ENCODE measurements around the gene GNG5. TPM values are rescaled to one million over a fixed set of nuclear protein-coding genes. Genes with fewer than 3 reads are reported as not detected.
"Not testable (repeated sequence)": the region's sequence is repeated elsewhere in the genome, so short reads cannot be mapped to it uniquely, and the experiment has no call there.

The GNG5 gene
- polyA plus RNA-seq (ENCODE audit: insufficient read length in 12 of 12), result 100 to 1,000 TPM in 11 of 12 donors, not detected in 1; 156 to 226 (median 195) TPM
- long read RNA-seq, donor 1, transcript GNG5-201 (3 exons, 920 nt), result major isoform, 251 of 260 reads
- long read RNA-seq, donor 1, partial matches to known transcripts, result 8 of 260 reads
- long read RNA-seq, donor 1, other reads (novel, unspliced or antisense), result 0 of 260 reads
- long read RNA-seq, donor 2, transcript GNG5-201 (3 exons, 920 nt), result major isoform, 294 of 295 reads
- long read RNA-seq, donor 2, partial matches to known transcripts, result 0 of 295 reads
- long read RNA-seq, donor 2, other reads (novel, unspliced or antisense), result 0 of 295 reads
- long read RNA-seq, donor 3, transcript GNG5-201 (3 exons, 920 nt), result major isoform, 123 of 129 reads
- long read RNA-seq, donor 3, partial matches to known transcripts, result 6 of 129 reads
- long read RNA-seq, donor 3, other reads (novel, unspliced or antisense), result 0 of 129 reads
- long read RNA-seq, donor 4, transcript GNG5-201 (3 exons, 920 nt), result major isoform, 100 of 101 reads
- long read RNA-seq, donor 4, partial matches to known transcripts, result 0 of 101 reads
- long read RNA-seq, donor 4, other reads (novel, unspliced or antisense), result 0 of 101 reads
- long read RNA-seq, donor 5, transcript GNG5-201 (3 exons, 920 nt), result major isoform, 255 of 257 reads
- long read RNA-seq, donor 5, partial matches to known transcripts, result 0 of 257 reads
- long read RNA-seq, donor 5, other reads (novel, unspliced or antisense), result 0 of 257 reads
- long read RNA-seq, donor 6, transcript GNG5-201 (3 exons, 920 nt), result major isoform, 159 of 159 reads
- long read RNA-seq, donor 6, partial matches to known transcripts, result 0 of 159 reads
- long read RNA-seq, donor 6, other reads (novel, unspliced or antisense), result 0 of 159 reads
- long read RNA-seq, donor 7, transcript GNG5-201 (3 exons, 920 nt), result major isoform, 151 of 151 reads
- long read RNA-seq, donor 7, partial matches to known transcripts, result 0 of 151 reads
- long read RNA-seq, donor 7, other reads (novel, unspliced or antisense), result 0 of 151 reads
- long read RNA-seq, donor 8, transcript GNG5-201 (3 exons, 920 nt), result major isoform, 219 of 228 reads
- long read RNA-seq, donor 8, partial matches to known transcripts, result 8 of 228 reads
- long read RNA-seq, donor 8, other reads (novel, unspliced or antisense), result 0 of 228 reads
- long read RNA-seq, donor 9, transcript GNG5-201 (3 exons, 920 nt), result major isoform, 106 of 107 reads
- long read RNA-seq, donor 9, partial matches to known transcripts, result 0 of 107 reads
- long read RNA-seq, donor 9, other reads (novel, unspliced or antisense), result 0 of 107 reads
- long read RNA-seq, donor 10, transcript GNG5-201 (3 exons, 920 nt), result major isoform, 209 of 224 reads
- long read RNA-seq, donor 10, partial matches to known transcripts, result 13 of 224 reads
- long read RNA-seq, donor 10, other reads (novel, unspliced or antisense), result 0 of 224 reads
- long read RNA-seq, donor 11, transcript GNG5-201 (3 exons, 920 nt), result major isoform, 280 of 296 reads
- long read RNA-seq, donor 11, partial matches to known transcripts, result 15 of 296 reads
- long read RNA-seq, donor 11, other reads (novel, unspliced or antisense), result 0 of 296 reads

GRCh38 chr1:84506002-84506728 is at the start of gene GNG5, which contains the start of gene SPATA1:
Gene GNG5, minus strand, starts transcription at chr1:84506581. Its CDS starts 490 bp downstream, at chr1:84506091.
Gene SPATA1, plus strand, starts transcription at chr1:84506386. Its CDS starts 9,974 bp downstream, at chr1:84516360.
- DNase-seq, result peak; percentile 99

- peak; percentile 2 for DNase-seq
These were observed 44.4 kb upstream of the GNG5 start for GRCh38 chr1:84550826-84551225.

GRCh38 chr1:84541679-84542078 is 35.3 kb upstream of the GNG5 start:
- DNase-seq, result no peak

- no peak for DNase-seq
These were observed 34.4 kb upstream of the GNG5 start for GRCh38 chr1:84540759-84541158.

- DNase-seq, result no peak
These were observed 33.6 kb upstream of the GNG5 start for GRCh38 chr1:84539972-84540371.

GRCh38 chr1:84538599-84538998 is 32.2 kb upstream of the GNG5 start:
- DNase-seq, result no peak

GRCh38 chr1:84525779-84526178 is 19.4 kb upstream of the GNG5 start:
- no peak for DNase-seq

- DNase-seq, result no peak
These were observed 18.2 kb upstream of the GNG5 start for GRCh38 chr1:84524590-84524989.

- no peak for DNase-seq
These were observed 4.3 kb upstream of the GNG5 start for GRCh38 chr1:84510668-84511067.

- DNase-seq, result no peak
These were observed 3.8 kb upstream of the GNG5 start for GRCh38 chr1:84510165-84510564.

GRCh38 chr1:84509029-84509428 is 2.6 kb upstream of the GNG5 start:
- no peak for DNase-seq

GRCh38 chr1:84508510-84508909 is 2.1 kb upstream of the GNG5 start:
- no peak for DNase-seq

GRCh38 chr1:84507887-84508286 is 1.5 kb upstream of the GNG5 start:
- not testable (repeated sequence) for DNase-seq

GRCh38 chr1:84506729-84507453 is 510 bp upstream of the GNG5 start:
- no peak for DNase-seq

GRCh38 chr1:84505493-84506001 is 834 bp downstream of the GNG5 start:
- peak; percentile 75 for DNase-seq

GRCh38 chr1:84504580-84505492 is 1.5 kb downstream of the GNG5 start:
- DNase-seq, result peak; percentile 31

- no peak for DNase-seq
These were observed 3.5 kb downstream of the GNG5 start for GRCh38 chr1:84502927-84503326.

GRCh38 chr1:84497631-84498275 is 8.6 kb downstream of the GNG5 start:
- DNase-seq, result no peak

Data from muscle of arm (tissue), 14 donors.